ENCODE measurements around the gene TRIM46. TPM values are rescaled to one million over a fixed set of nuclear protein-coding genes. Genes with fewer than 3 reads are reported as not detected.

The TRIM46 gene
- total and polyA plus RNA-seq, 9 of the 15 experiments (the other 6 are each of a cell fraction or from before 2014, with no cell fraction given), result 0.05 to 0.60 (median 0.16) TPM; not detected in 3

- peak; percentile 77 for TF ChIP-seq TAF7 (tag; IDR thresholded peaks at IDR 0.05)
- peak; percentile 71 for TF ChIP-seq TAF1 (IDR thresholded peaks at IDR 0.05; ENCODE audit: control insufficient read depth, extremely low read depth, insufficient read depth, low read length, severe bottlenecking)
- TF ChIP-seq ATF4 (CRISPR knock-in tag; IDR thresholded peaks at IDR 0.05), result 0 out of 2 replicates have a peak, but pooled peaks have one; percentile 35
- TF ChIP-seq AFF1 (IDR thresholded peaks at IDR 0.05; ENCODE audit: low read depth in 1 of 2, partially characterized antibody in 2 of 2), result peak in 1 of 2 experiments; percentile 56
- TF ChIP-seq PRMT5 (CRISPR knock-in tag; IDR thresholded peaks at IDR 0.05), result no peak
- TF ChIP-seq ZNF449 (CRISPR knock-in tag; IDR thresholded peaks at IDR 0.05), result no peak
- peak; percentile 88; the same call in 1 of the 2 replicates for TF ChIP-seq ESRRA (IDR thresholded peaks at IDR 0.05; ENCODE audit: borderline replicate concordance, low read depth)
- peak; percentile 66; the same call in 1 of the 2 replicates for TF ChIP-seq AFF4 (CRISPR knock-in tag; IDR thresholded peaks at IDR 0.05)
- peak; percentile 80 for TF ChIP-seq BHLHE40 (IDR thresholded peaks at IDR 0.05; ENCODE audit: low read length)
- no peak; the same call in 1 of the 2 replicates for TF ChIP-seq NR2C2 (CRISPR knock-in tag; IDR thresholded peaks at IDR 0.05)
- TF ChIP-seq NR2C2 (tag; IDR thresholded peaks at IDR 0.05), result peak; percentile 93
- TF ChIP-seq CSDE1 (IDR thresholded peaks at IDR 0.05), result no peak
- 0 out of 2 replicates have a peak, but pooled peaks have one; percentile 60 for TF ChIP-seq HSF4 (CRISPR knock-in tag; IDR thresholded peaks at IDR 0.05; ENCODE audit: borderline replicate concordance)
- TF ChIP-seq PHB (CRISPR knock-in tag; IDR thresholded peaks at IDR 0.05), result no peak
Observed at GRCh38 chr1:155135415-155136028, 38.1 kb upstream of the TRIM46 start, which contains the start of gene SLC50A1 (continued).
